Thoracic aorta (tissue), 2 donors: ENCODE data around the gene CHKB. TPM values are rescaled to one million over a fixed set of nuclear protein-coding genes. Genes with fewer than 3 reads are reported as not detected.
A peak's percentile ranks its signal among the peaks of the same experiment; 100 is the strongest.

Source experiments
- ATAC-seq: fragments of 150-250 bp; one replicate; pipeline ENCODE4 v1.8.0; 2017; ENCODE audit warnings: low read depth; ENCODE audit not compliant: insufficient number of reproducible peaks, low FRiP score
- DNase-seq: peaks from one replicate; pipeline ENCODE4 v3.0.0-alpha.2; 2020; ENCODE audit warnings: low spot score
- H3K27ac ChIP-seq, 2 donors: fragments of 200-600 bp; sonication (generic); 1 replicate in 1 of 2; 2 replicates in 1 of 2; pipeline ENCODE4 v1.5.1; 2016; ENCODE audit warnings: mild to moderate bottlenecking in 2 of 2, moderate library complexity in 2 of 2
- H3K27me3 ChIP-seq: fragments of 200-600 bp; sonication (generic); replicated peaks from 2 replicates; pipeline ENCODE4 v1.6.0; 2016; ENCODE audit warnings: mild to moderate bottlenecking; ENCODE audit not compliant: insufficient read depth
- H3K36me3 ChIP-seq: fragments of 200-600 bp; sonication (generic); one replicate; pipeline ENCODE4 v1.5.1; 2016
- H3K4me1 ChIP-seq, 2 donors: fragments of 200-600 bp; sonication (generic); 1 replicate in 1 of 2; 2 replicates in 1 of 2; pipeline versions ENCODE4 v1.5.1 to v1.6.0; 2016; ENCODE audit warnings: low read depth in 2 of 2, mild to moderate bottlenecking in 1 of 2; ENCODE audit not compliant: control insufficient read depth in 1 of 2
- H3K4me3 ChIP-seq: fragments of 200-600 bp; sonication (generic); 2 replicates; pipeline ENCODE4 v1.5.1; 2016; ENCODE audit warnings: mild to moderate bottlenecking
- H3K9me3 ChIP-seq: fragments of 200-600 bp; sonication (generic); 2 replicates; pipeline ENCODE4 v1.5.1; 2016
- CTCF ChIP-seq: fragments of 200-600 bp; sonication (generic); IDR thresholded peaks from one replicate; pipeline ENCODE4 v1.5.1; 2019; ENCODE audit warnings: antibody characterized with exemption
- total RNA-seq, 2 donors: library from RNA; depleted of rRNA; stranded (reverse); fragments of >200 nt; gene quantifications; one replicate each; pipeline versions ENCODE4 v1.1.0 to v1.2.3, GENCODE V29; 2016

The CHKB gene
- total RNA-seq, 2 donors from 2014 or later, result 52.6 to 78.7 TPM

- no peak for TF ChIP-seq CTCF
- no peaks in the 10 kb centered on the region for H3K36me3 ChIP-seq
- H3K27me3 ChIP-seq, result no peaks in the 10 kb centered on the region
- no peak for ATAC-seq
- DNase-seq, result no peak
- peaks cover 4 to 20% of the 10 kb centered on the region in 2 donors for H3K4me1 ChIP-seq
- no peak overlapping the region for H3K27ac ChIP-seq
- H3K4me3 ChIP-seq, result no peak overlapping the region
- no peaks in the 10 kb centered on the region for H3K9me3 ChIP-seq
Measured at GRCh38 chr22:50584106-50585096, 1.8 kb upstream of the CHKB start.

- Histone ChIP-seq H3K27ac (peak overlapping the region; percentile 94 to 99), H3K9me3 (no peaks in the 10 kb centered on the region), H3K27me3 (no peaks in the 10 kb centered on the region), H3K4me3 (peak overlapping the region; percentile 88), H3K36me3 (no peaks in the 10 kb centered on the region), H3K4me1 (peaks cover 5 to 27% of the 10 kb centered on the region in 2 donors)
- TF ChIP-seq CTCF, result no peak
- ATAC-seq, result peak; percentile 16
- DNase-seq, result no peak
Measured at GRCh38 chr22:50583294-50583861, 729 bp upstream of the CHKB start.

- no peak for TF ChIP-seq CTCF
- no peaks in the 10 kb centered on the region for H3K36me3 ChIP-seq
- ATAC-seq (no peak), DNase-seq (no peak)
- H3K4me3 ChIP-seq, result peak overlapping the region; percentile 88
- H3K27me3 ChIP-seq, result no peaks in the 10 kb centered on the region
- H3K4me1 ChIP-seq, result peaks cover 7 to 29% of the 10 kb centered on the region in 2 donors
- H3K27ac ChIP-seq, result peak overlapping the region; percentile 94 to 99
- H3K9me3 ChIP-seq, result no peaks in the 10 kb centered on the region
Measured at GRCh38 chr22:50581950-50582492, 628 bp downstream of the CHKB start.

- peaks cover 7 to 29% of the 10 kb centered on the region in 2 donors for H3K4me1 ChIP-seq
- DNase-seq, result no peak
Measured at GRCh38 chr22:50581031-50581949, 1.4 kb downstream of the CHKB start.

More at GRCh38 chr22:50581031-50581949, 1.4 kb downstream of the CHKB start:
- Histone ChIP-seq H3K27ac (peak overlapping the region in 1 of 2 donors; percentile 94), H3K27me3 (no peaks in the 10 kb centered on the region), H3K9me3 (no peaks in the 10 kb centered on the region), H3K36me3 (no peaks in the 10 kb centered on the region), H3K4me3 (peak overlapping the region; percentile 88)
- no peak for TF ChIP-seq CTCF
- ATAC-seq, result no peak
